HEK293 (cell line): ENCODE data around the gene PPHLN1.

Experiments
- CTCF ChIA-PET: fragments of 350-600 bp; formaldehyde crosslinking; extraction: SDS; loops from one replicate; lab custom pipeline; 2021; ENCODE audit warnings: antibody characterized with exemption; lab: Yijun Ruan, JAX
- POLR2A ChIA-PET: fragments of 300-600 bp; formaldehyde crosslinking; extraction: SDS; loops from one replicate; lab custom pipeline; 2020; ENCODE audit warnings: antibody characterized with exemption, inconsistent platforms; lab: Yijun Ruan, JAX
- H3K27ac ChIP-seq: fragments of 200-500 bp; sonication (Bioruptor generic); 2 replicates; pipeline ENCODE4 v1.5.1; 2014; ENCODE audit warnings: low read depth, low read length, control low read depth, inconsistent platforms; ENCODE audit errors: extremely low read depth
- H3K36me3 ChIP-seq, 2 experiments: fragments of 200-500 bp in 1 of 2; sonication (Bioruptor generic) in 1 of 2; 1 replicate in 1 of 2; 2 replicates in 1 of 2; pipeline ENCODE4 v1.5.1; 2014 to 2017; ENCODE audit warnings: inconsistent platforms in 2 of 2, low read length in 2 of 2; ENCODE audit not compliant: control insufficient read depth in 2 of 2, insufficient read depth in 1 of 2
- H3K4me1 ChIP-seq: fragments of 200-500 bp; sonication (Bioruptor generic); 2 replicates; pipeline ENCODE4 v1.5.1; 2014; ENCODE audit warnings: mild to moderate bottlenecking, low read length, inconsistent platforms; ENCODE audit not compliant: control insufficient read depth, insufficient read depth
- H3K4me3 ChIP-seq: 2 replicates; pipeline ENCODE4 v1.5.1; 2011; ENCODE audit warnings: low read depth, mild to moderate bottlenecking, control low read depth, low read length, moderate library complexity
- H3K9me3 ChIP-seq: fragments of 200-500 bp; sonication (Bioruptor generic); 2 replicates; pipeline ENCODE4 v1.5.1; 2014; ENCODE audit warnings: low read depth, low read length, inconsistent platforms; ENCODE audit not compliant: control insufficient read depth, insufficient read depth
- ATF2 ChIP-seq: fragments of 450-650 bp; formaldehyde crosslinking; IDR thresholded peaks from 2 replicates; pipeline ENCODE4 v1.5.1; 2016; ENCODE audit warnings: missing biosample characterization, missing genetic modification characterization, low read depth
- BCL11B ChIP-seq: fragments of 450-650 bp; formaldehyde crosslinking; IDR thresholded peaks from 2 replicates; pipeline ENCODE4 v1.5.1; 2016; ENCODE audit warnings: low read depth, missing biosample characterization, missing genetic modification characterization
- ELK4 ChIP-seq: IDR thresholded peaks from 2 replicates; pipeline ENCODE4 v1.6.1; 2011; ENCODE audit warnings: mild to moderate bottlenecking, low read depth, low read length, borderline replicate concordance
- GLI2 ChIP-seq: fragments of 450-650 bp; formaldehyde crosslinking; IDR thresholded peaks from 2 replicates; pipeline ENCODE4; 2017; ENCODE audit warnings: missing biosample characterization, missing genetic modification characterization, low read depth, borderline replicate concordance
- HOXA7 ChIP-seq: sonication (generic); formaldehyde crosslinking; IDR thresholded peaks from 2 replicates; pipeline ENCODE4 v1.8.1; 2022; ENCODE audit warnings: missing genetic modification reagents, borderline replicate concordance
- HOXD13 ChIP-seq: sonication (generic); formaldehyde crosslinking; IDR thresholded peaks from 2 replicates; pipeline ENCODE4 v1.8.0; 2022; ENCODE audit warnings: missing genetic modification reagents, borderline replicate concordance
- KLF1 ChIP-seq: fragments of 450-650 bp; formaldehyde crosslinking; IDR thresholded peaks from 2 replicates; pipeline ENCODE4 v1.5.1; 2016; ENCODE audit warnings: missing biosample characterization, missing genetic modification characterization
- SCRT1 ChIP-seq: fragments of 450-650 bp; formaldehyde crosslinking; IDR thresholded peaks from 2 replicates; pipeline ENCODE4 v1.5.1; 2016; ENCODE audit warnings: missing biosample characterization, missing genetic modification characterization, borderline replicate concordance
- SP2 ChIP-seq: fragments of 450-650 bp; formaldehyde crosslinking; IDR thresholded peaks from 2 replicates; pipeline ENCODE4 v1.5.1; 2016; ENCODE audit warnings: missing biosample characterization, missing genetic modification characterization
- TRIM28 ChIP-seq: IDR thresholded peaks from 2 replicates; pipeline ENCODE4 v1.6.1; 2011; ENCODE audit warnings: low read length, control low read depth, borderline replicate concordance
- ZBTB26 ChIP-seq: fragments of 450-650 bp; formaldehyde crosslinking; optimal IDR thresholded peaks from 2 replicates; pipeline ENCODE3; 2016; ENCODE audit warnings: missing biosample characterization, mild to moderate bottlenecking, missing genetic modification characterization
- ZBTB44 ChIP-seq: fragments of 450-650 bp; IDR thresholded peaks from 2 replicates; pipeline ENCODE4 v1.5.1; 2018; ENCODE audit warnings: missing biosample characterization, mild to moderate bottlenecking, missing genetic modification characterization
- ZBTB6 ChIP-seq: fragments of 450-650 bp; formaldehyde crosslinking; IDR thresholded peaks from 2 replicates; pipeline ENCODE4 v1.5.1; 2017; ENCODE audit warnings: missing biosample characterization, missing genetic modification characterization
- ZFP37 ChIP-seq: fragments of 450-650 bp; formaldehyde crosslinking; IDR thresholded peaks from 2 replicates; pipeline ENCODE4 v1.5.1; 2016; ENCODE audit warnings: missing biosample characterization, missing genetic modification characterization
- ZNF155 ChIP-seq: fragments of 450-650 bp; formaldehyde crosslinking; IDR thresholded peaks from 2 replicates; pipeline ENCODE4 v1.5.1; 2016; ENCODE audit warnings: missing biosample characterization, missing genetic modification characterization
- ZNF174 ChIP-seq: fragments of 450-650 bp; formaldehyde crosslinking; IDR thresholded peaks from 2 replicates; pipeline ENCODE4 v1.5.0; 2017; ENCODE audit warnings: missing biosample characterization, mild to moderate bottlenecking, missing genetic modification characterization
- ZNF18 ChIP-seq: fragments of 450-650 bp; formaldehyde crosslinking; IDR thresholded peaks from 2 replicates; pipeline ENCODE4 v1.5.1; 2016; ENCODE audit warnings: missing biosample characterization, missing genetic modification characterization
- ZNF239 ChIP-seq: fragments of 450-650 bp; formaldehyde crosslinking; IDR thresholded peaks from 2 replicates; pipeline ENCODE4 v1.5.1; 2016; ENCODE audit warnings: missing biosample characterization, missing genetic modification characterization
- ZNF266 ChIP-seq: fragments of 450-650 bp; formaldehyde crosslinking; IDR thresholded peaks from 2 replicates; pipeline ENCODE4 v1.5.1; 2016; ENCODE audit warnings: missing biosample characterization, missing genetic modification characterization, low read depth
- ZNF37A ChIP-seq: fragments of 450-650 bp; IDR thresholded peaks from 2 replicates; pipeline ENCODE4 v1.5.1; 2018; ENCODE audit warnings: missing biosample characterization, missing genetic modification characterization
- ZNF416 ChIP-seq: fragments of 450-650 bp; formaldehyde crosslinking; IDR thresholded peaks from 2 replicates; pipeline ENCODE4 v1.5.1; 2016; ENCODE audit warnings: missing biosample characterization, missing genetic modification characterization
- ZNF48 ChIP-seq: fragments of 450-650 bp; formaldehyde crosslinking; IDR thresholded peaks from 2 replicates; pipeline ENCODE4 v1.5.1; 2016; ENCODE audit warnings: missing biosample characterization, missing genetic modification characterization
- ZNF548 ChIP-seq: fragments of 450-650 bp; formaldehyde crosslinking; IDR thresholded peaks from 2 replicates; pipeline ENCODE4 v1.5.1; 2016; ENCODE audit warnings: missing biosample characterization, missing genetic modification characterization
- ZNF555 ChIP-seq: fragments of 450-650 bp; formaldehyde crosslinking; conservative IDR thresholded peaks from 2 replicates; pipeline ENCODE4 v1.5.1; 2017; ENCODE audit warnings: missing biosample characterization, mild to moderate bottlenecking, missing genetic modification characterization, inconsistent platforms
- ZNF747 ChIP-seq: fragments of 450-650 bp; formaldehyde crosslinking; IDR thresholded peaks from 2 replicates; pipeline ENCODE4 v1.5.1; 2016; ENCODE audit warnings: missing biosample characterization, missing genetic modification characterization

The PPHLN1 gene

GRCh38 chr12:42450248-42450647 is 124.3 kb downstream of the PPHLN1 start:
- TF ChIP-seq SP2 (tag by site-specific recombination) (no peak), TRIM28 (no peak), BCL11B (tag by site-specific recombination) (no peak), ZNF37A (no peak), ELK4 (no peak), ZNF747 (tag by site-specific recombination) (no peak), ZNF155 (no peak), ZNF239 (tag by site-specific recombination) (no peak), ZBTB44 (no peak), ZNF174 (tag by site-specific recombination) (no peak)
- H3K27ac ChIP-seq: no peak overlapping the region
- POLR2A ChIA-PET: no interaction called here

GRCh38 chr12:42458575-42458974 is 132.6 kb downstream of the PPHLN1 start:
- no peak overlapping the region for H3K27ac ChIP-seq
- TF ChIP-seq SCRT1 (tag by site-specific recombination) (no peak), ZNF548 (tag by site-specific recombination) (no peak), ZFP37 (tag by site-specific recombination) (no peak)
- peaks cover 10 to 40% of the 10 kb centered on the region in 2 experiments for H3K36me3 ChIP-seq
- POLR2A ChIA-PET: no interaction called here
- CTCF ChIA-PET: no interaction called here
- no peaks in the 10 kb centered on the region for H3K4me1 ChIP-seq
- H3K4me3 ChIP-seq: no peak overlapping the region
- H3K9me3 ChIP-seq: no peaks in the 10 kb centered on the region

More at GRCh38 chr12:42450248-42450647, 124.3 kb downstream of the PPHLN1 start:
- peaks cover 6% of the 10 kb centered on the region for H3K4me1 ChIP-seq
- CTCF ChIA-PET: interaction anchor here (0.7 kb wide), 1 partner anchor 47 kb away, joined by 3 read pairs; no protein-coding TSS in a partner anchor
- H3K4me3 ChIP-seq: no peak overlapping the region
- H3K9me3 ChIP-seq: no peaks in the 10 kb centered on the region
- peaks cover 0 to 9% of the 10 kb centered on the region in 2 experiments; a peak in 2 of 3 replicates for H3K36me3 ChIP-seq

GRCh38 chr12:42459336-42459847 is 133.4 kb downstream of the PPHLN1 start:
- H3K4me3 ChIP-seq: no peak overlapping the region
- ChIA-PET POLR2A (no interaction called here), CTCF (no interaction called here)
- no peaks in the 10 kb centered on the region for H3K4me1 ChIP-seq
- peaks cover 18 to 48% of the 10 kb centered on the region in 2 experiments for H3K36me3 ChIP-seq
- H3K9me3 ChIP-seq: no peaks in the 10 kb centered on the region
- H3K27ac ChIP-seq: no peak overlapping the region
- TF ChIP-seq ZNF555 (tag by site-specific recombination) (no peak), HOXA7 (CRISPR knock-in tag) (no peak), ZNF416 (tag by site-specific recombination) (no peak), ZBTB26 (tag by site-specific recombination) (no peak), KLF1 (tag by site-specific recombination) (no peak), ZNF266 (no peak), ZBTB6 (tag by site-specific recombination) (no peak), ATF2 (tag by site-specific recombination) (no peak), GLI2 (tag by site-specific recombination) (no peak), HOXD13 (no peak), ZNF48 (tag by site-specific recombination) (no peak), ZNF18 (no peak)
